ENCODE data around the gene LZTR1. TPM values are rescaled to one million over a fixed set of nuclear protein-coding genes. Genes with fewer than 3 reads are reported as not detected.
"Not testable (repeated sequence)": the region's sequence is repeated elsewhere in the genome, so short reads cannot be mapped to it uniquely, and the experiment has no call there.

The LZTR1 gene
- polyA plus RNA-seq, 4 donors: 44.2 to 67.4 (median 55.9) TPM

DNA sequence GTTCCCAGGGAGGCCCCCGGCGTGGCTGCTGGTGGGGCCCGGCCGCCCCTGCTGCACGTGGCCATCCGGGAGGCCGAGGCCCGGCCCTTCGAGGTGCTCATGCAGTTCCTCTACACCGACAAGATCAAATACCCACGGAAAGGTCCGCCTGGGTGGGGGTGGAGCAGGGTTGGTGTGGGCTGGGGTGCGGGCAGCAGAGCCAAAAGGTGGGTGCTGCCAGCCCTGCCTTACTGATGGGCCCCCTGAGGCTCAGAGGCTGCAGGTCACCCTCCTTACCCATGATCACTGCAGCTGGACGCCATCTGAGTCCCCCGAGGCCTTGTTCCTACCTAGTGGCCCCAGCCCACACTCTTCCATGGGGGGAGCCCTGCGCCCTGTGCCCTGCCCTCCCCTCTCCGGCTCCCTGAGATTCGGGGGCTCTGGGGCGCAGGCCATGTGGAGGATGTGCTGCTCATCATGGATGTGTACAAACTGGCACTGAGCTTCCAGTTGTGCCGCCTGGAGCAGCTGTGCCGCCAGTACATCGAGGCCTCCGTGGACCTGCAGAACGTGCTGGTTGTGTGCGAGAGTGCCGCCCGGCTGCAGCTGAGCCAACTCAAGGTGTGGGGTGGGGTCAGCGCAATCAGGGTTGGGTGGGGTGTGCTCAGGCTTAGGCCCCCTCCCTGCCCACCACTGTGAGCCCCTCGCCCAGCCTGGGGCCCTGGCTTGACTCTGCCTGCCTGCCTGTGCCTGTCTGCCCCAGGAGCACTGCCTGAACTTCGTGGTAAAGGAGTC, 12.2 kb downstream of the LZTR1 start:
- no peak for DNase-seq (ENCODE audit: low read depth in 4 of 4, low spot score in 3 of 4)

DNA sequence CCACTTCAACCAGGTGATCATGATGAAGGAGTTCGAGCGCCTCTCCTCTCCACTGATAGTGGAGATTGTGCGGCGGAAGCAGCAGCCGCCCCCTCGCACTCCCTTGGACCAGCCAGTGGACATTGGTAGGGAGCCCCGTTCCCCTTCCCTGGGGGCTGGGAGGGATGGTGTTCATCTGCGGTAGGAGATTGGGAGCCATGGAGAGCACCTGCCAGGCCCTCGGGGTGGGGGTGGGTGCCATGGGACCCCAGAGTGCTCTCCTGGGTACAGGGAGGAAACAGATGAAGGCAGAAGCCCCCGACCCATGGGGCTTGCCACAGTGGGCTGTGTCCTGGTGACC, 12.8 kb downstream of the LZTR1 start:
- no peak for DNase-seq (ENCODE audit: low read depth in 4 of 4, low spot score in 3 of 4)

DNA sequence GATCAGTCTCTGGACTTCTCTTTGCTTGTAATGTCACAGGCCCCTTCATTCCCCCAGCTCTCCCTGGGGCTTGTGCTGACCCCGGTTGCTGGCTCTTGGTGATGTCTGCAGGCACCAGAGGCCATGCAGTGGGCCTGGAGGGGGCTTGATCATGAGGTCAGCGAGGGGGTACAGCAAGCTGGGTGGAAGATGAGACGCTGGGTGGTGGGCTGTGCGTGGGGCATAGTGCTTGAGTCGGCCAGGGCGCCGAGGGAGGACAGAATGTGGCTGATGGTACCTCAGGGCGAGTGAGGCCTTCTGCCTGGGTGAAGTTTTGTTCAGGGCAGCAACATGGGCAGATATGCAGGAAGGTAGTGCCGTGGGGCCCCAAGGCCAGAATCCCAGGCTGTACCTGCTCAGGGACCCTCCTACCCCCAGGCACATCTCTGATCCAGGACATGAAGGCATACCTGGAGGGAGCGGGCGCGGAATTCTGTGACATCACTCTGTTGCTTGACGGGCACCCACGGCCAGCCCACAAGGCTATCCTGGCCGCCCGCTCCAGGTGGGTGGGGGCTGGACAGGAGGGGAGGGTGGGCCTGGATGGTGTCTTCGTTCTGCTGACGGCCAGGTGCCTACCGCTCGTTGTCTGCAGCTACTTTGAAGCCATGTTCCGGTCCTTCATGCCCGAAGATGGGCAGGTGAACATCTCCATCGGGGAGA, 13.4 kb downstream of the LZTR1 start:
- DNase-seq (ENCODE audit: low read depth in 4 of 4, low spot score in 3 of 4): no peak

DNA sequence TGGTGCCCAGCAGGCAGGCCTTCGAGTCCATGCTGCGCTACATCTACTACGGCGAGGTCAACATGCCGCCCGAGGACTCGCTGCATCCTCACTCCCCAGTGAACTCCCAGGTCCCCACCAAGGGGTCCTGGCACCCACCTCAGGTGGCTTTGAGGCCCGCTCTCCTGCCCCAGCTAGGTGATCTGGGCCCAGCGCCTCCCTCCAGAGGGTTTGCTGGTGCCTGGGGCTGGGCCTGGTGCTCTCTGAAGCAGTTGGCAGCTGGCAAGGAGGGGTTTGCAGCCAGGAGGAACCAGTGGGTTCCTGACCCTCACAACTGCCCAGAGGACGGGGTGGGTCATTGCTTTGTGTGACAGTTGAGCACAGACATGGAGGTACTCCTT, 13.9 kb downstream of the LZTR1 start:
- DNase-seq (ENCODE audit: low read depth in 4 of 4, low spot score in 3 of 4): no peak

DNA sequence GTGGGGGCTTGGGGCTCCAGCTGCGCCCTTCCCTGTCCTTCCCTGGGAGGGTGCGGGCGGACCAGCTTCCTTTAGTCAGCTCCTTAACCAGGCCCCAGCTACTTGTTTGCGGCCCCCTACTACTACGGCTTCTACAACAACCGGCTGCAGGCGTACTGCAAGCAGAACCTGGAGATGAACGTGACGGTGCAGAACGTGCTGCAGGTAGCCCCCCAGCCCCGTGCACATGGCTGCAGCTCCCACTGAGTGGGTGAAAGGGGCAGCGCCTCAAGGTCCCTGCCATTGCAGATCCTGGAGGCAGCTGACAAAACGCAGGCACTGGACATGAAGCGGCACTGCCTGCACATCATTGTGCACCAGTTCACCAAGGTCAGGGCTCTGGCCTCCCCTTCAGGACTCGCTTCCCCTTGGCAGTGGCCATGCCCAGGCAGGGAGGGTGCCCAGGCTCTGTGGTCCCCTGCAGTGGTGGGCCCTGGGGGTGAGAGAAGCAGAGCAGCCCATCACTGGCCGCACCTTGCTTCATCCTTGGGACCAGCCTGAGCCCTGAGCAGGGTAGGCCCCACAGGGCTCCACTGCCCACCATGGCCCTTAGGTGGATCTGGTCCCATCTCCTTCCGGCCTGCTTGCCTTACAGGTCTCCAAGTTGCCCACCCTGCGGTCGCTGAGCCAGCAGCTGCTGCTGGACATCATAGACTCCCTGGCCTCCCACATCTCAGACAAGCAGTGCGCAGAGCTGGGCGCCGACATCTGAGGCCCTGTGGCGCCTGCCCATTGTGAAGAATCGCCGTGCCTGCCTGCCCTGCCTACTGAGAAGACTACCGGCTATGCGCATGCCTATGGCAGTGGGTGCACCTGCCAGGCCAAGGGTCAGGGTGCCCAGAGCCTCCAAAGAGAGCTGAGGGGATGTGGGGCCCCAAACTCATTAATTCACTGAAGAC, 14.8 kb downstream of the LZTR1 start:
- no peak for DNase-seq (ENCODE audit: low read depth in 4 of 4, low spot score in 3 of 4)

DNA sequence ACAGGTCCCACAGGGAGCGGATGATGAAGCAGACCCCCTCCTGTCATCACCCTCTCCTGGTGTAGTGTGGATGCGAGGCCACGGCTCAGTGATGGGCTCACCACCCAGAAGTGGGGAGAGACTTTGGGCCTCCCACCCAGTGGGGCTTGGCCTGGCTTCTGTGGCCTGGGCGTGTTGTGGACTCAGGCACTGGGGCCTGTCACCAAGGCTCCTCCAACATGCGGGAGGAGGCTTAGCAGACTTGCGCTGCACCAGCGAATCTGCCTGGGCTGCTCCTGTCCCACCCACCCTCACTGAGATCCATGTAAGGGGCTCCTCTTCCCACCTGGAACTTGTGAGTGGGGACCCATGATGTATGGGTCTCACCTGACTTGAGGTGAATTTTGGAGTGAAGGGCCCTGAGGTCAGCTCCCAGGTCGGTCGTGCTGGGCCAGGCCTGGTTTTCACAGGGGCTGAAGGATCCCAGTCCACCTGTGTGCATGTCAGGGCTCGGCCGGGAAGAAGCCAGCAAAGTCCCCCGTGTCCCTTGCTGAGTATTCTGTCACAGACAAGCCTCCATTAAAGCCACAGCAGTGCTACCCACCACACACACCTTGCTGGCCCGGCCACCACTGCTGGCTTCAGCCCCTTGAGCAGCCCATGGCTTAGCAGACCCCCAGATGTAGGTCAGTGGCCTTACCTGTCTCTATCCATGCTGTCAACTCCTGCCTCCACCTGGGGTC, 15.6 kb downstream of the LZTR1 start:
- no peak for DNase-seq (ENCODE audit: low read depth in 4 of 4, low spot score in 3 of 4)

DNA sequence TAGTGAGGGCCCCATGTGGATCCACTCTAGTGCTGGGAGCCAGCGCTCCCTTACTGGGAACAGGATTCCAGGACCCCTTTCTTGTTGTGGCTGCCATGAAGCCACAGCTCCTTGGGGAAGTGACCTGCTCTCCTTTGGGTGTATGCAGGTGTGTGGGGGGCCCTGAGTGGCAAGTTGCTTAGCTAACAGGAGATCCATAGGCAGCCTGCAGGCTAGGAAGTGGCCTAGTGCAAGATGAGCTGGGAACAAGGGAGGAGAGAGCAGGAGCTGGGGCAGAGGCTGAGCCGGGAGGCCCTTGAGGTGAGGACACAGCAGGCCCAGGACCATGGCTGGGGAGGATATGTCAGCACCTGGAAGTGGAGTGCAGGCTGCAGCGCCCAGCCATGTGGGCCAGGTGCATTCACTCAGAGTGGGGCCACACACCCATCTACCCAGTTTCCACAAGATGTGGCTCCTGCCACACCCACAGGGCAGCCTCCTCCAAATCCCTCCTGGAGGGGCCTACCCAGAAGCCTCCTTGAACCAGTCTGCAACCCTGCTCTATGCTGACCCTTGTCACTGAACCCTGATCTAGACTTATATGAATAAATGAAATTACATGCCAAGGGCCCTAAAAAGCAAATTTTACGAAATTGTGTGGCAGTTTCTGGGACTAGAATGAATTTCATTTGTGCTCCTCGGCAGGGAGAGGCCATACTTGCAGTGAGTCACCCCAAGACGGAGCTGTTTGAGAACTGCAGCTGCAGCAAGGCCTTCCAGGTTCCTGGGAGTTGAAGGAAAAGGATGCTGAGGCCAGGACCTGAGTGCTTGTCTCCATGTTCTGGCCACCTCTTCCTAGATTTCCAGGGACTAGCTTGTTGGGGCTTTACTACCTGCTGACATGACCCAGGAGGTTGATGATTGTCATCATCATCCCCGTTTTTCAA, 16.6 kb downstream of the LZTR1 start:
- no peak for DNase-seq (ENCODE audit: low read depth in 4 of 4, low spot score in 3 of 4)

DNA sequence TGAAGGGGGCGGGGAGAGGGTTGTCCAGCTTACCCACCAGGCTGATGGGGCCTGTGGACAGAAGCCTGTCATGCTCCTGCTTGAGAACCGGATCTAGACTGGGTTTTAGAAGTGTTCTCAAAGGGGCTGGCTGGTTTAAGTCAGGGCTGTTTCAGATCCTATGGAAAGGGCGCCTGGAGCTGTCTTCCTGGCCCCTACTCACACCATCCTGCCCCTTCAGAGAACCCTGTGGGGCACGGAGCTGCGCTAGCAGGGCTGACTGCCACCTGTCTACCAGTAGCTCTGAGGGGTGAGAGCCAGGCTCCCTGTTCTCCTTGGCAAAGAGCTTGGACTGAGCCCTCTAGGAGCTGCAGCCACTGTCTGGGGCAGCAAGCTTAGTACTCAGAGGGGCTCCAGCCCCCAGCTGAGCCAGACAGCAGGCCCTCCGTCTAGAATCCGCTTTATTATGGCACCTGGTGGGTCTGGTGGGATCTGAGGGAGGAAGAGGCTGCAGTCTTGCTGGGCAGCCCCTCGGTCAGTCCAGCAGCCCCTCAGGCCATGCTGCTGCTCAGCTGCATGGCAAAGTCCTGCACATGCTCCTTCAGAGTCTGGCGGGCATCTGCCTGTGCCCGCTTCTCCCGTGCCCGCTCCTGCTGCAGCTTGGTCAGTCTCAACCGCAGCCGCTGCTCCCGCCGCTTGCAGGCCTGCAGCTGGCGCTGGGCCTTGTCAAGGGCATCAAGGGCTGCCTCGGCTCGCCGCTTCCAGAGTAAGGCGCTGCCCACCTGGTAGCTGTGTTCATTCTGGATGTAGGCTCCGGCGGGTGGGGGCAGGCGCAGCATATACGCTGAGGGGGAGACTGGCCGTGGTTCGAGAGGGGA, 17.5 kb downstream of the LZTR1 start:
- no peak for DNase-seq (ENCODE audit: low read depth in 4 of 4, low spot score in 3 of 4)

DNA sequence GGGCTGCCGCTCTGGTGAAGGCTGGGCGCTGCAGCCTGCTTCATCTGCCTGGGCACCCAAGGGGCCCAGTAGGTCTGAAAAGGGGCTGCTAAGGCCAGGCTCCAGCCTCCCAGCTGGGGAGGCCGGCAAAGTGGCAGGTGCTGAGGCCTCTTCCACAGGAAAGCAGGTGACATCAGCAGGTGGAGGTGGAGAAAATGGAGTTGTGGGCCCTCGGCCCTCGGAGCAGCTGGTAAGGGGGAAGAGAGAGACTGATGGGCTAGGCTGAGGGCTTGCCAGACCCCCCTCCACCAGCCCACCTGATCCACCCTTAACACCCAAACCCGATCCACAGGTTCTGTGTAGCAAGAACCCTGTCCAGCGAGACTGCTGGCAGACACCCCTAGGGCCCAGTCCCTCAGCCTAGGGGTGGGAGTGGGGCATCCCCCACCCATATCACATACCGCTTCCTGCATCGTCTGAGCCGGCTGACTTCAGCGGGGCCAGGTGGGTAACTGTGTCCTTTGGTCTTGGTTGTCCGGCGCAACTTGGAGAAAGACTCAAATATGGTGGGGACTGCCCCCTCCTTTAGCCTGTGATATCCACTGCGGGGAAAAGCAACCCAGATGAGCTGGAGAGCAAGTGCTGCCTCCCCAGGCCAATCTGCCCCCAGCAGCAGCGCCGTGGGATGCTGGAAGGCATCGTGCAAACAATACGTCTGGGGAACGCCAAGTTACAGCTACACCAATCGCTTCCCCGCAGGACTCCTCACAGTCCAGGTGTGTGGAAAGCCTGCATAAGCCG, 18.3 kb downstream of the LZTR1 start:
- DNase-seq (ENCODE audit: low read depth in 4 of 4, low spot score in 3 of 4): no peak

DNA sequence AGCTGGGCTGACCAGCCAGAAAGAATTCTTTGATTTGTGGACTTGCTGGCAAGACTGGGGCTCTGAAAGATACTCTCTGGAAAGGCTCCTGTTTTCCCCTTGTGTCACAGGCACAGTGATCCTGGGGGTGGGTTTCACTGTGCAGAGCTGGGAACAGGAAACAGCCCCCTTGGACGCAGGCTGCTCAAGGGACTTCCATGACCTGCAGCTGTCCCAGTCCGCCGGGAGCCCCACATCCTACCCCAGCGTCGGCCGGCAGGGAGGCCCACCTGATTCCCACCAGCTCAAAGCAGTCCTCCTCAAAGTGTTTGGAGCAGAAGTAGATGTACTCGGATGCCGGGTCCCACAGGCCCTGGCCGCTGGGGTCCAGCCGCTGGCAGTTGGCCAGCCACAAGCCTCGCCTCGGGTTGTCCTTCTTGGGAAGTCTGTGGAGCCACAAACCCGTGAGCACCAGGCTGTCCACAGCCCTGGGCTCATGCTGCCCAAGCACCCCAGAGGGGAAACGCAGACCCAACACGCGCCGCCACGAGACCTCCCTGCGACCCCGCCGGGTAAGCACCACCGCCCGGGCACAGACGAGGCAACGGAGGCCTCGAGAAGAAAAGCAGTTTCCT, 19.0 kb downstream of the LZTR1 start:
- DNase-seq (ENCODE audit: low read depth in 4 of 4, low spot score in 3 of 4): no peak

DNA sequence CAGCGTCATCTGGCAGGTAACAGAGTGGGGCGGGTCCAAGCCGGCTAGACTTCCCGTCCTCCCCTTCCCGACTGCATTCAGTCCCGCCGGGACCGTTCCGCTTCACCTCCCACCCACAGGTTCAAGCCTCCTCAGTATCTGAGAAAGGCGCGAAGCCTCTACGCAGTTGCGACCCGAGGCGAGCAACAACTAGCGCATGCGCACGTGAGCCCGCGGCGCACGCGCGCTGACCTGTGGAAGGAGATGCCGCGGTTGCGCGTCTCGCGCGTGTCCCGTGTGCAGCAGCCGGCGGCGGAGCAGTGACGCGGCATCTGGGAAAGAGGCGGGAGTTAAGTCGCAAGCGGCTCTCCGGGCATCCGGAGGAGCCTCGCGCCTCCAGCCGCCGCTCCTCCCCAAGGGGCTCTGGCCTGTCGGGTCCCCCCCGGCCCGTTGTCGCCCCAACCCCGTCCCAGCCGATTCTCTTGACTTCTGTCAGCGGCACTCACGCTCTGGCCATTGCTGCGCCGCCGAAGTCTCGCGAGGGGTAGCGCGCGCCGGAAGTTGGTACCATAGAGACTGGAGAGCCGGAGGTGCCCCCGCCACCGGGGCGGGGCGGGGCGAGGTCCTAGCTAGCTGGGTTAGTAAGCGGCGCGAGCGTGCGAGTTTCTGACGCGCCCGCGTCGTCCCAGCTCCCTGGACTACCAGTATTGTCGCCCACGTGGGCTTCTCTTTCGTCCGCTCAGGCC, 19.7 kb downstream of the LZTR1 start, which contains the start of gene THAP7:
THAP7 (minus strand) TSS at position 518 of the 725 bp plus-strand sequence; CDS start at position 311, 207 bp downstream.
- DNase-seq (ENCODE audit: low read depth in 4 of 4, low spot score in 3 of 4): peak; percentile 88 to 92 (median 90)

DNA sequence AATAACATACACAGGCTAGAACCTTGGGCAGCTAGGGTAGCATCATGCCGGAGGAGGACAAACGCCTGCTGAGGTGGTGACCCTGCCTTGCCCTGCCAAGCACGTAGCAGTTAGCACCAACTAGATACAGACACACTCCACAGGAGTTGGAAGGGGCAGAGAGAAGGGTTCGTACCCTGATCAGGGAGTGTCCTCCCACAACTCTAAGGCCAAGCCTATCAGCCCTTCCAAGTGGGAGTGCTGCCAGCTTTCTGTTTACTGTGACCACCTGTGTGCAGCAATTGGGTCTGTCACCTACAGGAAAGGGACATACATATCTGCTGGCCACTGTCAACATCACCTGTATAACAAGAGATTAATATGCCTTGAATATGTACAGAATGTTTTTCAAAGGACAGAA, 21.7 kb downstream of the LZTR1 start:
- no peak for DNase-seq (ENCODE audit: low read depth in 4 of 4, low spot score in 3 of 4)

DNA sequence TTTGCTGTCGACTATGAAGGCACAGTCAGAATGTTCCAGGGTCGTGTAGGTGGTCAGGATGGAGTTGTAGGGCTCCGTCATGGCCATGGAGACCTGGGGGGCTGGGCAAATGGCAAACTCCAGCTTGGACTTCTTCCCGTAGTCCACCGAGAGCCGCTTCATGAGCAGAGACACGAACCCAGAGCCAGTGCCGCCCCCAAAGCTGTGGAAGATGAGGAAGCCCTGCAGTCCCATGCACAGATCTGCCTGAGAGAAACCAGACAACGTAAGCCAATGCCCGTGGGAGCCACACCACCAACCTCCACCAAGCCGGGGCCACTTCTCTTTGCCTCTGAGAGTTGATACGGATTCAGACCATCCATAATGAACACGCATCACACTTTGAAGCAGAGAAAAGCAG, 27.1 kb downstream of the LZTR1 start:
- not testable (repeated sequence) for DNase-seq (ENCODE audit: low read depth in 4 of 4, low spot score in 3 of 4)

DNA sequence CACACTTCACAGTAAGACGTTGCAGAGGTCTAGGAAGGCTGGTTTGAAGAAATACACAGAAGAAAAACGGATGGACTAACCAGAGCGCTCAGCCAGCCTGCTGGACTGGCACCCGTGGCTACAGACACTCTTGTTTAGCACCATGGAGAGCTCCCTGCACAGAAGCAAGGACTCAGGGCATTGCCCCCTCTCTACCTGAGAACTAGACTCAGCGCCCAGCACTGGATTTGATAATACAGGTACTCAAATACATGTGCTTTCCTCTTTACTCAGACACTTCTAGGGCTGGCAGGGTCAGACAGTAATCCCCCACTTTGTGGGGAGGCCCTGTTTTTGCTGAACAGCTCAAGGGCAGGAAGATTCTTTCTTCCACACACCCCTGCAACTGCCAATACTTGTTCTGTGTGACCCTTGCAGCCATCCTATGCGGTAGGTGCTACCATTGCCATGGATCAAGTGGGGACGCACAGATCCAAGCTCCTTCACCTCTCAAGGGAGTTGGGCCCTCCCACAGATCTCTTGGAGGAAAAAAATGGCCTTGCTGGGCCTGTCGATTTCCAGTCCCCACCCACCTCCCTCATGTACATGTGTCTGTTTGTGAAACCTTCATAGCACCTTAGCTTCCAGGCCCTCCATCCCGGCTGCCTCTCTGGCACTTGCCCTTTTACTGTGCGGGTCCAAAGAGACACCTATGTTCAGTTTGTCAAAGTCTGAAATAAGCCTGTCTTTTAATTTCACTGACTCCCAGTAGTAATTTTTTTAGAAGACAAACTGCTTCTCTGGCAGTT, 27.7 kb downstream of the LZTR1 start:
- DNase-seq (ENCODE audit: low read depth in 4 of 4, low spot score in 3 of 4): peak in 3 of 4 donors; percentile 66 to 75 (median 73)

DNA sequence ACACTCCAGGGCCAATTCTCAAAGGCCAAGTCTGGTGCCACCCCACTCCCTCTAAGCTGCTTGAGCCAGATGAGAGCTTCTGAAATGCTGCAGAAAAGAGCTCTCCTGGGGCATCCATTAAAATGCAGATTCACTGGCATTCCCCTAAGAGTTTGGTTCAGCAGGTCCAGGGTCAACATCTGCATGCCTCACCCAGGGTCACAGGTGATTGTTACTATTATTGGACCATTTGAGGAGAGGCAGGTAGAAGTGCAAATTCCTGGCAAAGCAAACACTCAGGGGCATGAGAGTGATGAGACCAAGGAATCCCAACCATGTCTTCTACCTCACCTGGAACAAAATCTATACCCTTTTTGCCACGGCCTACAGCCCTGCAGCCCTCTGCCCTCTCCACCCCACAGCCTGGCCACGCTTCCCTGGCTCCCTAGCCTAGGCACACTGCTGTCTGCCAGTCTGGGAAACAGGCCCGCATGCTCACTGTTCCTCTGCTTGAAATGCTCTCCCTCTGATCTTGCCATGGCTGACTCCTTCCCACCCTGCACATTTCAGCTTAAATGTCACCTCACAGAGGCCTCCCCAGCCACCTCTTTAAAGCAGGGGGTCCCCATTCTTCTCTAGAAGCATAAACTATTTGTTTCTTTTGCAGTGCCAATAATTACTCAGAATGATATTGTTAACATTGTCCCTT, 28.5 kb downstream of the LZTR1 start:
- DNase-seq (ENCODE audit: low read depth in 4 of 4, low spot score in 3 of 4): no peak
